Stimulated activated CD4-positive, alpha-beta T cell treated with anti-CD3 and anti-CD28 coated beads, Interleukin-2, amount 100 ng/mL, for 4 hours (primary cell): ENCODE results near the gene DYNLT1.

Source experiments
- DNase-seq: peaks from one replicate; pipeline ENCODE4 v3.0.0-alpha.2; 2020; ENCODE audit warnings: low read depth

DYNLT1 gene

DNA sequence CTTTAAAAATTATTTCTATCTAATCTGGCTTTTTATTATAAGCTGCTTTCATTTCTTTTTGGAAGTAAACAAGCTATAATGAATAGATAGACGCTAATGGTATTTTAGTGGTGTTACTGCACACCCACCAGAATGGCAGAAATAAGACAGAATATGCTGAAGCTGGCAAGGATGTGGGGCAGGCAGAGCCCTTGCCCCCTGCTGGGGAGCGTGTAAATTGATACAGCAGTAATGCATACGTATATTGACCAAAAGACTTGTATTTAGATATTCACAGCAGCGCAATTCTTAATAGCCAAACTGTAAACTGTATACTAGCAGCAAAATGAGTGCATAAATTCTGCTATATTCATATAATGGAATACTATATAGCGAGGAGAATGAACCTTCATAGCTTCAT is 49.3 kb downstream of the DYNLT1 start:
- no peak for DNase-seq

DNA sequence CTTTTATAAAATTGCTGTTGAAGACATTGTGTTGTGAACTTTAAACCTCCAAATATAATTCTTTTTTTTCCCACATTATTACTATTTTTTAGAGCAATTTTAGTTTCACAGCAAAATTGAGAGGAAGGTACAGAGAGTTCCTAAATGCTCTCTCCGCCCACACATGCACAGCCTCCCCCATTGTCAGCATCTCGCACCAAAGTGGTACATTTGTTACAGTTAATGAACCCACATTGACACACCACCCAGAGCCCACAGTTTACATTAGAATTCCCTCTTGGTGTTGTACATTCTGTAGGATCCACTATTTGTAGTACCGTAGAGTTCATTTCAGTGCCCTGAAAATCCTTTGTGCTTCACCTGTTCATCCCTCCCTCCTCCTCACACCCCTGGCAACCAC is 50.9 kb downstream of the DYNLT1 start:
- DNase-seq: no peak

DNA sequence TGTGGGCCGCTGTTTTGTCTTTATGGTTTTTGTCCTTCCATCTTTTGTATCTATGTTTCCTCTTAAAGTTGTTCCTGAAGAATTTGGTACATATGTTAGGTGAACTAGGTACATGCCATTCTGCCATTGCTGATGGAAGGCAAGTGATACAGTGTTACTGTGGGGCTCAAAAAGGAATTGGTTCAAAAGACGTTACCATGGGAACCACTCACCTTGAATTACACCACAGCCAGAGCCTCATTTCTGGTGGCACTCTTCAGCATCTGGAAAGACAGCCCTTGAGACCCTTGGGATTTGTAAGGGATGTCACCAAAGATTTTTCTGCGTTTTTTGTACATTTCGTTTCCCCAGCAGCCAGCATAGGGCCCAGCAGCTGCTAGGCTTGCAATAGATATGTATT is 52.7 kb downstream of the DYNLT1 start:
- DNase-seq: no peak

DNA sequence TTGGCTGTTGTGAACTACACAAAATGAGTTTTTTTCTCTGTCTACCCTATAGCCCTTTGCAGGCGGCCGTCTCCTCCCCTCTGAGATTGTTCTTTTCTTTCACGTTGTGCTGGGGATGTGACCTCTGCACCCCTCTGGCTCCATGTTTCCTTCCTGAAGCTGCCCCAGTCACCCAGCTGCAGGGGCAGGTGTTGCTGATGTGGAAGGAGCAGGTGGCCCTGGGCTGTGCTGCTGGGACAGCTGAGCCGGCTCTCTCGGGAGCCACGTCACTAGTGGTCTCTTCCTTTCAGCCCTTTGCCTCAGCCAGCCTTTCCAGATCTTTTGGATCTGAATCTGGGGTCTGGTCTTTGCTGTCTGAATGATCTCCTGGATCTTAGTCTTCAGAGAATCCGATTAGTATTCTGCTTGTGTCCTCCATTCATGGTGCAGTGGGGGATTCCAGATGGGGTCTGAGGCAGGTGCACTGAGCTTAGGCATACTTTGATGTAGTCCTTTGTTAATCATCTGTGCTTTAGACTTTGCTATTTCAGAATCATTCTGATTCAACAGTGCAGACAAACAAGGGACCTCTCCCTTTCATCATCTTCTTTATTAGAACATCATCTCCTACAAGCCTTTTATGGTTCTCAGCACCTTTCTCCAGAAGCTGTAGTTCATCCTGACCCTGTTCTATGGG is 53.3 kb downstream of the DYNLT1 start:
- no peak for DNase-seq

DNA sequence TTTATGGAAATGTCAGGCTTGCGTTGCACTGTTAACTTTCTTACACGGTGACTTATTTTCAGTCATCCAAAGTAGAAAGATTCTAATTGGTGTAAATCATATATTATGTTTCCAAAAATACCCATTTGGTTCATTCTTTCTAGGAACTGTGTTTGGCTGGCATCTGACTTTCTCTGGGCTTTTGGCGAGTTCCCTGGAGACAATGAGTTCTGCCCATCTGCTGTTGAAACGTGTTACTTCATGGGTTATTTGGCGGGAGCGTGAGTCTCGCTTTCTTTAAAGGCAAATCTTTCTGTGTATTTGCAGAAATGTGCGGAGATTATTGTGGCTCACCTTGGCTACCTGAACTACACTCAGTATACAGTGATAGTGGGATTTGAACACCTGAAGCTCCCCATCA is 55.2 kb downstream of the DYNLT1 start:
- DNase-seq: no peak

DNA sequence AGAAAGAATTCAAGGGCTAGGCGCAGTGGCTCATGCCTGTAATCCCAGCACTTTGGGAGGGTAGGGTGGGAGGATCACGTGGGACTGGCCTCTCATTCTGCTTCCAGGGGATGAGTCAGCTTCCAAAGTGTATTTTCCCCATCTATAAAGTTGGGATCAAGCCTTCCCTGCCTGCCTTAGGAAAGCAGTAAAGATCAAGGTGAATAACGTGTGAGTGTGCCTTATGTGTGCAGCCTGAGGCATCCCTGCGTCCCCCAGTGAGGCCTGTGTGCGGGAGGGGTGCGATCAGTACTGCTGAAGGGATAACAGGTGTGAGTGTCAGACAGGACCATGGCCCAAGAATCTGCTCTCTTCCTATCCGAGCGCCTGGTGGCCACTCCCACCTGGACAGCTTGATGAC is 57.9 kb downstream of the DYNLT1 start:
- no peak for DNase-seq
